GM12878 (cell line): ENCODE data around the gene RBMS3. TPM values are rescaled to one million over a fixed set of nuclear protein-coding genes. Genes with fewer than 3 reads are reported as not detected.

Experiments used
- ATAC-seq: fragments of 200-7000 bp; cut with Tn5 transposase; 3 replicates; pipeline ENCODE4 v1.9.1; 2020; ENCODE audit warnings: mild to moderate bottlenecking, moderate library complexity
- BruUV-seq: library from RNA; stranded (reverse); fragments of 400-500 nt; replicated peaks from 2 replicates; lab custom pipeline; 2021; lab: Mats Ljungman, UMichigan
- CTCF ChIA-PET: fragments of 300-600 bp; sonication (Branson Sonifier 250); formaldehyde crosslinking; extraction: SDS; loops from one replicate; lab custom pipeline; 2021; ENCODE audit warnings: inconsistent platforms; lab: Yijun Ruan, JAX
- POLR2A ChIA-PET: fragments of 350-600 bp; formaldehyde crosslinking; extraction: SDS; loops from one replicate; lab custom pipeline; 2021; ENCODE audit warnings: inconsistent platforms; lab: Charles Lee
- RAD21 ChIA-PET: fragments of 300-600 bp; sonication (Branson Sonifier 250); formaldehyde crosslinking; loops from one replicate; lab custom pipeline; 2023; ENCODE audit warnings: antibody characterized with exemption; ENCODE audit not compliant: unreplicated experiment; lab: Charles Lee
- SMC1A ChIA-PET: fragments of 300-600 bp; sonication (Branson Sonifier 250); formaldehyde crosslinking; loops from one replicate; lab custom pipeline; 2023; ENCODE audit not compliant: unreplicated experiment, uncharacterized antibody; lab: Charles Lee
- DNase-seq: peaks from one replicate; pipeline ENCODE4 v3.0.0-alpha.2; 2011; ENCODE audit warnings: low read depth, low spot score
- FAIRE-seq: peaks from 3 replicates; lab custom pipeline; 2011; peaks lifted over from hg19 to GRCh38; lab: Jason Lieb, UNC
- H2AFZ ChIP-seq: 2 replicates; pipeline ENCODE4 v1.6.0; 2011; ENCODE audit warnings: low read depth, low read length, control low read depth; ENCODE audit not compliant: control insufficient read depth
- H3K27ac ChIP-seq: 2 replicates; pipeline ENCODE4 v1.5.1; 2011; ENCODE audit warnings: control low read depth; ENCODE audit not compliant: control insufficient read depth, insufficient read depth
- H3K27me3 ChIP-seq, 2 experiments: replicated peaks in 1 of 2; 2 replicates each; pipeline versions ENCODE4 v1.6.0 to v1.6.1; 2011; ENCODE audit warnings: low read length in 1 of 2; ENCODE audit not compliant: control insufficient read depth in 2 of 2, insufficient read depth in 2 of 2
- H3K36me3 ChIP-seq, 2 experiments: 2 replicates each; pipeline ENCODE4 v1.5.1; 2011; ENCODE audit warnings: low read length in 1 of 2; ENCODE audit not compliant: control insufficient read depth in 2 of 2, insufficient read depth in 2 of 2
- H3K4me1 ChIP-seq: 2 replicates; pipeline ENCODE4 v1.6.1; 2011; ENCODE audit warnings: mild to moderate bottlenecking, low read length, moderate library complexity, mixed read lengths; ENCODE audit not compliant: control insufficient read depth, insufficient read depth
- H3K4me2 ChIP-seq: 2 replicates; pipeline ENCODE4 v1.6.0; 2011; ENCODE audit warnings: control low read depth; ENCODE audit not compliant: control insufficient read depth, insufficient read depth
- H3K4me3 ChIP-seq: fragments of 200-600 bp; sonication (generic); 2 replicates; pipeline ENCODE4 v1.5.1; 2016
- H3K79me2 ChIP-seq: 2 replicates; pipeline ENCODE4 v1.6.0; 2011; ENCODE audit warnings: low read length; ENCODE audit not compliant: control insufficient read depth, insufficient read depth
- H3K9ac ChIP-seq: 2 replicates; pipeline ENCODE4 v1.8.0; 2011; ENCODE audit warnings: low read length, control low read depth, mixed read lengths; ENCODE audit not compliant: control insufficient read depth, insufficient read depth
- H3K9me3 ChIP-seq: replicated peaks from 3 replicates; pipeline ENCODE4 v1.5.1; 2011; ENCODE audit warnings: mild to moderate bottlenecking, low read length; ENCODE audit not compliant: control insufficient read depth, insufficient read depth
- H4K20me1 ChIP-seq: 2 replicates; pipeline ENCODE4 v1.6.0; 2011; ENCODE audit not compliant: control insufficient read depth, insufficient read depth
- BCL11A ChIP-seq: IDR thresholded peaks from 2 replicates; pipeline ENCODE4 v1.6.1; 2011; ENCODE audit warnings: low read depth, low read length
- BMI1 ChIP-seq: fragments of 450-650 bp; IDR thresholded peaks from 2 replicates; pipeline ENCODE4 v1.6.1; 2016; ENCODE audit warnings: mild to moderate bottlenecking, moderate library complexity, borderline replicate concordance
- CEBPZ ChIP-seq: fragments of 150-350 bp; IDR thresholded peaks from 2 replicates; pipeline ENCODE4 v1.6.1; 2016; ENCODE audit warnings: low read depth, low read length
- E2F8 ChIP-seq: fragments of 450-650 bp; IDR thresholded peaks from 2 replicates; pipeline ENCODE4 v1.6.1; 2018; ENCODE audit warnings: mild to moderate bottlenecking, low read depth, moderate library complexity; ENCODE audit not compliant: partially characterized antibody
- EGR1 ChIP-seq, 2 experiments: IDR thresholded peaks; 1 replicate in 1 of 2; 2 replicates in 1 of 2; pipeline ENCODE4 v1.6.1; 2011 to 2012; ENCODE audit warnings: low read depth in 2 of 2, low read length in 2 of 2, borderline replicate concordance in 1 of 2, mild to moderate bottlenecking in 1 of 2, moderate library complexity in 1 of 2
- LARP7 ChIP-seq: fragments of 450-650 bp; IDR thresholded peaks from 2 replicates; pipeline ENCODE4 v1.6.1; 2017; ENCODE audit warnings: mild to moderate bottlenecking
- RCOR1 ChIP-seq: conservative IDR thresholded peaks from 2 replicates; pipeline ENCODE4 v1.6.1; 2012; ENCODE audit warnings: low read depth, low read length, improper control_type of control experiment
- RELA ChIP-seq: fragments of 450-650 bp; IDR thresholded peaks from 2 replicates; pipeline ENCODE4 v1.8.0; 2014; ENCODE audit warnings: borderline replicate concordance; ENCODE audit not compliant: partially characterized antibody
- REST ChIP-seq: IDR thresholded peaks from 2 replicates; pipeline ENCODE4 v1.6.1; 2012; ENCODE audit warnings: mild to moderate bottlenecking, low read depth, low read length
- STAT3 ChIP-seq: IDR thresholded peaks from 2 replicates; pipeline ENCODE4 v1.6.1; 2011; ENCODE audit warnings: low read depth, low read length, improper control_type of control experiment
- YY1 ChIP-seq: IDR thresholded peaks from 2 replicates; pipeline ENCODE4 v1.6.1; 2011; ENCODE audit warnings: low read depth, mild to moderate bottlenecking, low read length
- ZNF217 ChIP-seq: fragments of 450-650 bp; IDR thresholded peaks from 2 replicates; pipeline ENCODE4 v1.6.1; 2017; ENCODE audit warnings: antibody characterized with exemption, mild to moderate bottlenecking
- WGBS: methylation state at CpG from one replicate; pipeline ENCODE4 v1.1.6; 2016; ENCODE audit warnings: low lambda C conversion rate; ENCODE audit not compliant: insufficient replicate concordance, insufficient coverage; ENCODE audit errors: missing lambda C conversion rate; 5-methylcytosine and 5-hydroxymethylcytosine counted together
- in situ Hi-C: fragments of 300-500 bp; cut with MboI; formaldehyde crosslinking; loops from 9 replicates; pipeline ENCODE4 v1.14.3; 2018; ENCODE audit warnings: mixed read lengths
- intact Hi-C: fragments of 100-400 bp; cut with micrococcal nuclease; formaldehyde crosslinking; loops from one replicate; pipeline ENCODE4 v1.14.2; 2022; ENCODE audit not compliant: unreplicated experiment
- polyA plus RNA-seq, 11 experiments: library from polyadenylated mRNA; depleted of rRNA in 4 of 11; unstranded in 6 of 11; stranded (reverse) in 5 of 11; fragments of >200 nt; fragmentation: Nextera tagmentation in 4 of 11; fragmentation: Illumina TruSeq in 1 of 11; extraction: Ambion mirVana in 4 of 11; extraction: Trizol in 1 of 11; gene quantifications; 1 replicate in 1 of 11; 2 replicates in 10 of 11; pipeline versions ENCODE4 v1.2.1 to v1.2.3, GENCODE V29; 2011 to 2016; ENCODE audit warnings: inconsistent platforms in 2 of 11, missing spikeins in 2 of 11, low read depth in 1 of 11
- total RNA-seq, 4 experiments: library from RNA; depleted of rRNA in 3 of 4; stranded (reverse); fragments of >200 nt in 3 of 4; fragmentation: Illumina TruSeq in 1 of 4; extraction: Trizol in 1 of 4; gene quantifications; 2 replicates each; pipeline versions ENCODE4 v1.2.1 to v1.2.3, GENCODE V29; 2013 to 2021
- TF ChIP-seq, protein P1 (sequence below): IDR thresholded peaks from 2 replicates; pipeline ENCODE4 v1.6.1; 2011; ENCODE audit warnings: borderline replicate concordance, low read depth, mild to moderate bottlenecking, moderate library complexity, low read length; ENCODE audit not compliant: insufficient read depth, poor library complexity, severe bottlenecking

Gene RBMS3
- total and polyA plus RNA-seq, 10 of the 15 experiments (the other 5 are each of a cell fraction or from before 2014, with no cell fraction given), result 0.79 to 4.7 (median 3.1) TPM

GRCh38 chr3:29777869-29778268 lies 497.0 kb downstream of the RBMS3 start:
- ChIA-PET CTCF (no interaction called here), SMC1A (no interaction called here), RAD21 (no interaction called here), POLR2A (no interaction called here)
- FAIRE-seq (no peak), ATAC-seq (no peak), DNase-seq (no peak)
- Histone ChIP-seq H3K9ac (no peak overlapping the region), H3K27ac (no peak overlapping the region), H3K79me2 (no peaks in the 10 kb centered on the region), H3K4me3 (no peak overlapping the region), H3K27me3 (no peaks in the 10 kb centered on the region), H3K4me2 (no peak overlapping the region), H3K9me3 (peaks cover 1% of the 10 kb centered on the region; the same call in 1 of the 3 replicates), H3K36me3 (no peaks in the 10 kb centered on the region), H3K4me1 (no peaks in the 10 kb centered on the region), H4K20me1 (no peaks in the 10 kb centered on the region), H2AFZ (no peak overlapping the region)
- in situ Hi-C loops (no loop called here), intact Hi-C loops (no loop called here)
- no peak for TF ChIP-seq RELA
- no peak for TF ChIP-seq YY1
- TF ChIP-seq LARP7, result no peak
- TF ChIP-seq, protein P1, sequence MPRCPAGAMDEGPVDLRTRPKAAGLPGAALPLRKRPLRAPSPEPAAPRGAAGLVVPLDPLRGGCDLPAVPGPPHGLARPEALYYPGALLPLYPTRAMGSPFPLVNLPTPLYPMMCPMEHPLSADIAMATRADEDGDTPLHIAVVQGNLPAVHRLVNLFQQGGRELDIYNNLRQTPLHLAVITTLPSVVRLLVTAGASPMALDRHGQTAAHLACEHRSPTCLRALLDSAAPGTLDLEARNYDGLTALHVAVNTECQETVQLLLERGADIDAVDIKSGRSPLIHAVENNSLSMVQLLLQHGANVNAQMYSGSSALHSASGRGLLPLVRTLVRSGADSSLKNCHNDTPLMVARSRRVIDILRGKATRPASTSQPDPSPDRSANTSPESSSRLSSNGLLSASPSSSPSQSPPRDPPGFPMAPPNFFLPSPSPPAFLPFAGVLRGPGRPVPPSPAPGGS, result no peak
- no peak for TF ChIP-seq REST
- no peak for TF ChIP-seq ZNF217
- no peak for TF ChIP-seq CEBPZ
- no peak for TF ChIP-seq RCOR1
- TF ChIP-seq BMI1, result no peak
- TF ChIP-seq E2F8, result no peak
- no peak for TF ChIP-seq EGR1 (IDR thresholded peaks at IDR 0.05; ENCODE audit: borderline replicate concordance in 1 of 2, low read depth in 2 of 2, low read length in 2 of 2)
- TF ChIP-seq STAT3, result no peak
- TF ChIP-seq BCL11A, result no peak
- BruUV-seq, result no TSS peak
- 0% methylated on average over 1 of the region's 1 CpG for WGBS
